Measurements from ENCODE around the gene ERH. TPM values are rescaled to one million over a fixed set of nuclear protein-coding genes. Genes with fewer than 3 reads are reported as not detected.

Gene ERH
- total and polyA plus RNA-seq, 10 of the 15 experiments (the other 5 are each of a cell fraction or from before 2014, with no cell fraction given) = 255 to 852 (median 382) TPM

GRCh38 chr14:69439521-69440270, 41.6 kb upstream of the ERH start:
- ATAC-seq (no peak), DNase-seq (ENCODE audit: low read depth, low spot score) (no peak), FAIRE-seq (no peak)
- in situ Hi-C loops (cut with MboI) = no loop called here
- H3K79me2 ChIP-seq (ENCODE audit: control insufficient read depth, insufficient read depth, low read length) = peaks cover 2% of the 10 kb centered on the region
- ChIA-PET CTCF (interaction anchor here (0.6 kb wide), 1 partner anchor 37 kb away, joined by 3 read pairs; no protein-coding TSS in a partner anchor), RAD21 (ENCODE audit: unreplicated experiment) (no interaction called here), SMC1A (ENCODE audit: uncharacterized antibody, unreplicated experiment) (interaction anchor here (0.6 to 1.3 kb wide), 3 partner anchors 26 to 85 kb away, joined by 3 to 6 read pairs (median 4); partner anchors contain the start of genes ERH and SLC39A9), POLR2A (interaction anchor here (1.4 kb wide), 1 partner anchor 11 kb away, joined by 5 read pairs; no protein-coding TSS in a partner anchor)
- H4K20me1 ChIP-seq (ENCODE audit: control insufficient read depth, insufficient read depth) = no peaks in the 10 kb centered on the region
- H2AFZ ChIP-seq (ENCODE audit: control insufficient read depth, low read depth, low read length) = no peak overlapping the region
- H3K9me3 ChIP-seq (replicated peaks; ENCODE audit: control insufficient read depth, insufficient read depth, low read length) = no peaks in the 10 kb centered on the region
- H3K9ac ChIP-seq (ENCODE audit: control insufficient read depth, insufficient read depth, low read length) = no peak overlapping the region
- no peak overlapping the region for H3K4me3 ChIP-seq
- TF ChIP-seq NR2C2 (IDR thresholded peaks at IDR 0.05; ENCODE audit: borderline replicate concordance, control insufficient read depth, insufficient read length, low read depth) (no peak), CBX3 (IDR thresholded peaks at IDR 0.05; ENCODE audit: borderline replicate concordance, low read depth) (no peak), NFXL1 (IDR thresholded peaks at IDR 0.05; ENCODE audit: borderline replicate concordance) (no peak), NRF1 (conservative IDR thresholded peaks at IDR 0.05; ENCODE audit: low read depth, low read length) (no peak), SMC3 (IDR thresholded peaks at IDR 0.05; ENCODE audit: borderline replicate concordance, low read length) (no peak), KDM1A (IDR thresholded peaks at IDR 0.05; ENCODE audit: borderline replicate concordance) (no peak), E4F1 (IDR thresholded peaks at IDR 0.05; ENCODE audit: borderline replicate concordance, partially characterized antibody) (no peak), NKRF (conservative IDR thresholded peaks at IDR 0.05) (no peak), EGR1 (IDR thresholded peaks at IDR 0.05; ENCODE audit: borderline replicate concordance in 1 of 2, low read depth in 2 of 2, low read length in 2 of 2) (no peak), EZH2 (IDR thresholded peaks at IDR 0.05; ENCODE audit: borderline replicate concordance, control insufficient read depth, low read depth, low read length) (no peak), RELA (IDR thresholded peaks at IDR 0.05; ENCODE audit: borderline replicate concordance, partially characterized antibody) (no peak), POLR2AphosphoS5 (IDR thresholded peaks at IDR 0.05; ENCODE audit: low read length) (no peak)
- intact Hi-C loops (cut with micrococcal nuclease; ENCODE audit: unreplicated experiment) = no loop called here
- H3K27me3 ChIP-seq (replicated peaks in 1 of 2; ENCODE audit: control insufficient read depth in 2 of 2, insufficient read depth in 2 of 2, low read length in 1 of 2) = no peaks in the 10 kb centered on the region
- H3K27ac ChIP-seq (ENCODE audit: control insufficient read depth, insufficient read depth) = no peak overlapping the region
- no peak overlapping the region for H3K4me2 ChIP-seq (ENCODE audit: control insufficient read depth, insufficient read depth)
- BruUV-seq (replicated peaks) = no TSS peak
- H3K4me1 ChIP-seq (ENCODE audit: control insufficient read depth, insufficient read depth, low read length) = peaks cover 4% of the 10 kb centered on the region; the same call in 1 of the 2 replicates
- peaks cover 2 to 14% of the 10 kb centered on the region in 2 experiments for H3K36me3 ChIP-seq (ENCODE audit: control insufficient read depth in 2 of 2, insufficient read depth in 2 of 2, low read length in 1 of 2)
- over 99% methylated on average over 11 of the region's 12 CpGs for WGBS (ENCODE audit: insufficient coverage, insufficient replicate concordance, low lambda C conversion rate, missing lambda C conversion rate)
